Suprapubic skin (tissue), 4 donors: ENCODE results near the gene OMD. TPM values are rescaled to one million over a fixed set of nuclear protein-coding genes. Genes with fewer than 3 reads are reported as not detected.
A peak's percentile ranks its signal among the peaks of the same experiment; 100 is the strongest.

Experiments
- DNase-seq, 2 donors: peaks; one replicate each; pipeline ENCODE4 v3.0.0-alpha.2; 2019; ENCODE audit warnings: low spot score in 2 of 2
- H3K27ac ChIP-seq: fragments of 200-600 bp; sonication (generic); one replicate; pipeline ENCODE4 v1.5.1; 2019
- H3K27me3 ChIP-seq: fragments of 200-600 bp; sonication (generic); one replicate; pipeline ENCODE4 v1.5.1; 2019
- H3K36me3 ChIP-seq: fragments of 200-600 bp; sonication (generic); one replicate; pipeline ENCODE4 v1.5.1; 2019
- H3K4me1 ChIP-seq: fragments of 200-600 bp; sonication (generic); one replicate; pipeline ENCODE4 v1.5.1; 2019
- H3K4me3 ChIP-seq: fragments of 200-600 bp; sonication (generic); one replicate; pipeline ENCODE4 v1.5.1; 2019; ENCODE audit warnings: mild to moderate bottlenecking
- H3K9me3 ChIP-seq: fragments of 200-600 bp; sonication (generic); one replicate; pipeline ENCODE4 v1.5.1; 2019
- EP300 ChIP-seq: sonication (generic); formaldehyde crosslinking; IDR thresholded peaks from one replicate; pipeline ENCODE4 v1.6.1; 2017; ENCODE audit warnings: antibody characterized with exemption
- POLR2A ChIP-seq, 2 donors: fragments of 450-650 bp; IDR thresholded peaks; one replicate each; pipeline ENCODE4 v1.6.1; 2017; ENCODE audit warnings: antibody characterized with exemption in 2 of 2, mild to moderate bottlenecking in 2 of 2, moderate library complexity in 2 of 2
- POLR2AphosphoS5 ChIP-seq, 3 donors: sonication (generic); formaldehyde crosslinking; IDR thresholded peaks; one replicate each; pipeline ENCODE4 v1.6.1; 2017; ENCODE audit warnings: antibody characterized with exemption in 3 of 3
- WGBS: methylation state at CpG from one replicate; pipeline ENCODE4 v1.1.5; 2018; 5-methylcytosine and 5-hydroxymethylcytosine counted together
- total RNA-seq, 4 donors: library from RNA; depleted of rRNA; stranded (reverse); fragments of >200 nt; gene quantifications; one replicate each; pipeline ENCODE4 v1.1.0, GENCODE V29; 2016
- TF ChIP-seq, protein P1 (sequence below), 2 donors: fragments of 200-600 bp in 1 of 2; fragments of 450-650 bp in 1 of 2; sonication (generic) in 1 of 2; IDR thresholded peaks; one replicate each; pipeline ENCODE4 v1.5.1; 2016 to 2019; ENCODE audit warnings: antibody characterized with exemption in 2 of 2, mild to moderate bottlenecking in 1 of 2, moderate library complexity in 1 of 2

The OMD gene
- total RNA-seq, 4 donors from 2014 or later, result 2.5 to 5.2 (median 2.7) TPM

- TF ChIP-seq, protein P1, sequence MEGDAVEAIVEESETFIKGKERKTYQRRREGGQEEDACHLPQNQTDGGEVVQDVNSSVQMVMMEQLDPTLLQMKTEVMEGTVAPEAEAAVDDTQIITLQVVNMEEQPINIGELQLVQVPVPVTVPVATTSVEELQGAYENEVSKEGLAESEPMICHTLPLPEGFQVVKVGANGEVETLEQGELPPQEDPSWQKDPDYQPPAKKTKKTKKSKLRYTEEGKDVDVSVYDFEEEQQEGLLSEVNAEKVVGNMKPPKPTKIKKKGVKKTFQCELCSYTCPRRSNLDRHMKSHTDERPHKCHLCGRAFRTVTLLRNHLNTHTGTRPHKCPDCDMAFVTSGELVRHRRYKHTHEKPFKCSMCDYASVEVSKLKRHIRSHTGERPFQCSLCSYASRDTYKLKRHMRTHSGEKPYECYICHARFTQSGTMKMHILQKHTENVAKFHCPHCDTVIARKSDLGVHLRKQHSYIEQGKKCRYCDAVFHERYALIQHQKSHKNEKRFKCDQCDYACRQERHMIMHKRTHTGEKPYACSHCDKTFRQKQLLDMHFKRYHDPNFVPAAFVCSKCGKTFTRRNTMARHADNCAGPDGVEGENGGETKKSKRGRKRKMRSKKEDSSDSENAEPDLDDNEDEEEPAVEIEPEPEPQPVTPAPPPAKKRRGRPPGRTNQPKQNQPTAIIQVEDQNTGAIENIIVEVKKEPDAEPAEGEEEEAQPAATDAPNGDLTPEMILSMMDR (IDR thresholded peaks at IDR 0.05), result no peak
- TF ChIP-seq EP300 (no peak), POLR2AphosphoS5 (IDR thresholded peaks at IDR 0.05) (no peak), POLR2A (IDR thresholded peaks at IDR 0.05) (no peak)
- Histone ChIP-seq H3K27me3 (no peaks in the 10 kb centered on the region), H3K27ac (peak overlapping the region; percentile 9), H3K9me3 (no peaks in the 10 kb centered on the region), H3K4me3 (no peak overlapping the region), H3K36me3 (no peaks in the 10 kb centered on the region), H3K4me1 (peaks cover 20% of the 10 kb centered on the region)
- DNase-seq, result no peak
These were observed 39.1 kb upstream of the OMD start for GRCh38 chr9:92463387-92463786.

DNA sequence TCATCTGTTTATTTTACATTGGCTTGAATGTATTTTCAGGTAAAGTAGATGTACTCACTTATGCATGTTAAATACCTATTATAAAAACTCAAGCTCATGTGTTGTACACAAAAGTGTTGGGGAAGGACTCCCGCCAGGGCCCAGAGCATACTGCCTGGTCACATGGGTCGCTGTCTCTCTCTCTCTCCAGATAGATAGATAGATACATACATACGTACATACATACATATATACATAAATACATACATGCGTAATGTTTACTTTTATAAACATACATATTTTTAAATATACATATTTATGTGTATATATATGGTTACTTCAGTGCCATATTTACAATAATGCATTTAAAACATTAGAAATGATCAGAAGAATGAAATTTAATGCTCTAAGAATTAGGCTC lies 33.3 kb upstream of the OMD start:
- Histone ChIP-seq H3K36me3 (no peaks in the 10 kb centered on the region), H3K27me3 (no peaks in the 10 kb centered on the region), H3K4me1 (no peaks in the 10 kb centered on the region), H3K27ac (no peak overlapping the region), H3K4me3 (no peak overlapping the region), H3K9me3 (no peaks in the 10 kb centered on the region)
- no peak for DNase-seq
- TF ChIP-seq POLR2AphosphoS5 (IDR thresholded peaks at IDR 0.05) (no peak), EP300 (no peak), POLR2A (IDR thresholded peaks at IDR 0.05) (no peak)
- TF ChIP-seq, protein P1 (IDR thresholded peaks at IDR 0.05), result no peak
- 96% methylated on average over 4 of the region's 4 CpGs for WGBS

DNA sequence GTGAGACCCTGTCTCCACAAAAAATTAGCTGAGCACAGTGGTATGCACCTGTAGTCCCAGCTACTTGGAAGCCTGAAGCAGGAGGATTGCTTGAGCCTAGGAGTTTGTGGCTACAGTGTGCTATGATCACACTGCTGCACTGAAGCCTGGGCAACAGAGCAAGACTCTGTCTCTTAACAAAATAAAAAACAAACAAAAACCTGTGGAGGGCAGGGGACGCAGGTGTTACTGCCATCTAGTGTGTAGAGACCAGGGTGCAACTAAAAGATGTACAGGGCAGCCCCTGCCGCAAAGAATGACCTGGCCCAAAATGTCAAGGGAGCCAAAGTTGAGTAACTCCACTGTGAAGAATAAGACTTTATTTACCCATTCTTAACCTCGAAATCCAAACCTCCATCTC lies 30.9 kb upstream of the OMD start:
- DNase-seq, result no peak
- no peak overlapping the region for H3K4me3 ChIP-seq
- H3K36me3 ChIP-seq, result no peaks in the 10 kb centered on the region
- H3K27me3 ChIP-seq, result no peaks in the 10 kb centered on the region
- WGBS, result 92% methylated on average over 3 of the region's 3 CpGs
- H3K4me1 ChIP-seq, result no peaks in the 10 kb centered on the region
- TF ChIP-seq, protein P1 (IDR thresholded peaks at IDR 0.05), result no peak
- no peak for TF ChIP-seq EP300
- no peak for TF ChIP-seq POLR2AphosphoS5 (IDR thresholded peaks at IDR 0.05)
- no peak for TF ChIP-seq POLR2A (IDR thresholded peaks at IDR 0.05)
- no peak overlapping the region for H3K27ac ChIP-seq
- no peaks in the 10 kb centered on the region for H3K9me3 ChIP-seq

DNA sequence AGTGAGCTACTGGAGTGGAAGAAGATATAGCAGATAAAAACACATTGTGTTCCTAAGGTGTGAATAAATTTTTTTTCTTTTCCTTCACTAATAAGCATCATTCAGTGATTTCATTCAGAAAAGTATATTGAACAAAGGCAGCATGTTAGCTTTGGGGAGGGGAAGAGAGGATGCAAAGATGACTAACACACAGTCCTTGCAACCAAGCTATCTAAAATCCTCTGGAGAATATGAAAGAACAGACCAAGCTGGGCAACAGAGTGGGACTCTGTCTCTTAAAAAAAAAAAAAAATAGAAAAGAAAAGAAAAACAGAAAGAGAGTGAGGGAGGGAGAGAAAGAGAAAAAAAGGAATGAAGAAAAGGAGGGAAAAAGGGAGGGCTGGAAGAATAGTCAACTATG lies 22.3 kb upstream of the OMD start:
- no peaks in the 10 kb centered on the region for H3K36me3 ChIP-seq
- no peak overlapping the region for H3K4me3 ChIP-seq
- TF ChIP-seq, protein P1 (IDR thresholded peaks at IDR 0.05), result no peak
- TF ChIP-seq EP300, result no peak
- TF ChIP-seq POLR2AphosphoS5 (IDR thresholded peaks at IDR 0.05), result no peak
- TF ChIP-seq POLR2A (IDR thresholded peaks at IDR 0.05), result no peak
- no peak for DNase-seq
- no peaks in the 10 kb centered on the region for H3K9me3 ChIP-seq
- peaks cover 3% of the 10 kb centered on the region for H3K4me1 ChIP-seq
- no peak overlapping the region for H3K27ac ChIP-seq
- H3K27me3 ChIP-seq, result no peaks in the 10 kb centered on the region

- WGBS, result 87% methylated on average over 4 of the region's 4 CpGs
- no peaks in the 10 kb centered on the region for H3K9me3 ChIP-seq
- TF ChIP-seq POLR2AphosphoS5 (IDR thresholded peaks at IDR 0.05) (no peak), EP300 (no peak), POLR2A (IDR thresholded peaks at IDR 0.05) (no peak)
- TF ChIP-seq, protein P1 (IDR thresholded peaks at IDR 0.05), result no peak
- no peak overlapping the region for H3K4me3 ChIP-seq
- H3K27me3 ChIP-seq, result no peaks in the 10 kb centered on the region
- H3K36me3 ChIP-seq, result no peaks in the 10 kb centered on the region
- no peak overlapping the region for H3K27ac ChIP-seq
- DNase-seq, result no peak
- H3K4me1 ChIP-seq, result peaks cover 3% of the 10 kb centered on the region
These were observed 20.6 kb upstream of the OMD start for GRCh38 chr9:92444841-92445240.
